Ovary (tissue), 9 donors: ENCODE results near the gene LSM14A. TPM values are rescaled to one million over a fixed set of nuclear protein-coding genes. Genes with fewer than 3 reads are reported as not detected.
"Not testable (repeated sequence)": the region's sequence is repeated elsewhere in the genome, so short reads cannot be mapped to it uniquely, and the experiment has no call there.

ENCODE experiments used
- DNase-seq, 5 donors: peaks; one replicate each; pipeline ENCODE4 v3.0.0-alpha.2; 2019 to 2020
- H3K27ac ChIP-seq, 2 donors: fragments of 200-600 bp; one replicate each; pipeline versions ENCODE4 v1.5.1 to v1.8.0; 2019 to 2022
- H3K27me3 ChIP-seq: fragments of 200-600 bp; one replicate; pipeline ENCODE4 v1.8.0; 2022
- H3K36me3 ChIP-seq: fragments of 200-600 bp; sonication (generic); one replicate; pipeline ENCODE4 v1.5.1; 2019
- H3K4me1 ChIP-seq: one replicate; pipeline ENCODE4 v1.8.1; 2013; ENCODE audit warnings: mild to moderate bottlenecking, moderate library complexity; ENCODE audit not compliant: insufficient read depth
- H3K4me3 ChIP-seq: fragments of 200-600 bp; sonication (generic); one replicate; pipeline ENCODE4 v1.5.1; 2017
- H3K9me3 ChIP-seq, 2 donors: fragments of 200-600 bp in 1 of 2; sonication (generic) in 1 of 2; one replicate each; pipeline versions ENCODE4 v1.5.1 to v1.8.1; 2013 to 2019; ENCODE audit warnings: mild to moderate bottlenecking in 1 of 2, moderate library complexity in 1 of 2
- CTCF ChIP-seq, 3 donors: fragments of 450-650 bp in 2 of 3; fragments of 200-600 bp in 1 of 3; IDR thresholded peaks; one replicate each; pipeline versions ENCODE4 v1.5.1 to v1.8.0; 2016 to 2022; ENCODE audit warnings: antibody characterized with exemption in 3 of 3, mild to moderate bottlenecking in 1 of 3
- EP300 ChIP-seq: sonication (generic); formaldehyde crosslinking; IDR thresholded peaks from one replicate; pipeline ENCODE4 v1.6.1; 2017; ENCODE audit warnings: antibody characterized with exemption
- POLR2A ChIP-seq: fragments of 450-650 bp; IDR thresholded peaks from one replicate; pipeline ENCODE4 v1.6.1; 2017; ENCODE audit warnings: antibody characterized with exemption, mild to moderate bottlenecking, moderate library complexity
- WGBS, 3 donors: extraction: QIAGEN DNeasy Blood & Tissue Kit in 1 of 3; methylation state at CpG; one replicate each; pipeline versions ENCODE4 v1.1.5 to v1.1.7; 2013 to 2017; 5-methylcytosine and 5-hydroxymethylcytosine counted together
- intact Hi-C, 4 donors: fragments of 100-400 bp; cut with DNase I; formaldehyde crosslinking; loops; one replicate each; pipeline versions ENCODE4 v1.11.0 to v1.15.1; 2022 to 2023
- polyA plus RNA-seq, 2 donors: library from polyadenylated mRNA; stranded (reverse); fragments of 200-250 nt in 1 of 2; fragments of 350-450 nt in 1 of 2; fragmentation: Illumina TruSeq in 1 of 2; extraction: RNeasy Lipid Tissue Mini Kit (QIAGEN cat#74804) in 1 of 2; gene quantifications; one replicate each; pipeline ENCODE4 v1.2.3, GENCODE V29; 2013 to 2014
- total RNA-seq, 7 donors: library from RNA; depleted of rRNA in 2 of 7; stranded (reverse); fragments of >200 nt in 2 of 7; fragmentation: NEBNext Ultra II Directional in 3 of 7; extraction: Animal tissue kit (Norgen Biotek cat#: 25700) in 3 of 7; gene quantifications; one replicate each; pipeline versions ENCODE4 v1.1.0 to v1.2.4, GENCODE V29; 2016 to 2023
- donor health status: DM: no; HTN: no; CAD: no; lungs with moderate emphysema.
- donor health status: DM: no; HTN: no; CAD: no.
- donor health status: Bipolar disorder and iron deficiency.
- donor health status: DM: yes; HTN: yes; CAD: no.
- donor health status: DM: no; HTN: no; CAD: no.
- donor health status: DM: yes; HTN: yes; CAD: no.

The LSM14A gene
- total and polyA plus RNA-seq, 9 donors, result 85.8 to 130 (median 114) TPM

- WGBS, 3 donors, result 89% methylated on average over 5 of the region's 5 CpGs
- Histone ChIP-seq H3K36me3 (no peaks in the 10 kb centered on the region), H3K27ac (no peak overlapping the region), H3K4me3 (no peak overlapping the region), H3K4me1 (no peaks in the 10 kb centered on the region), H3K27me3 (no peaks in the 10 kb centered on the region), H3K9me3 (no peaks in the 10 kb centered on the region)
- intact Hi-C loops, result no loop called here
- no peak for DNase-seq
- no peak for TF ChIP-seq CTCF (IDR thresholded peaks at IDR 0.05)
- TF ChIP-seq EP300, result no peak
- TF ChIP-seq POLR2A, result no peak
Observed at GRCh38 chr19:34151439-34151838, 20.9 kb upstream of the LSM14A start.

GRCh38 chr19:34154401-34154800 is 17.9 kb upstream of the LSM14A start:
- intact Hi-C loops, result no loop called here
- no peaks in the 10 kb centered on the region for H3K9me3 ChIP-seq

DNA sequence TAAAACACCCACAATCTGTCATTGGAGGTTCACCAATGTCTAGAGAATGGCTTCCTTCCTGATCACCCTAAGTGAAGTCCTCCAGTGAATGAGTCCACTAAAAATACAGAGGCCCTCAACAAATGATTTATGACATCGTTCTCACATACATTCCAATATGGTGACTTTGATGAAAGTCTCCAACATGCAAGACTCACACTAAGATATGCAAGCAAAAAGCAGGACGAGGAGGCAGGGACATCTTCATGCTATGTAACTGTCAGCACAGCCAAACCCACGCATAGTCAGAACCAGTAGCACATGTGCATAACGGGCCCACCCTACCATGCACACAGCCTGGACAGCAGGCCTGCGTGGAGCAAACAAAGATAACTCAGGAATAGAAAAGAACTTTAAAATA is 16.6 kb upstream of the LSM14A start:
- WGBS, 3 donors, result 89 to 93% (median 90%) methylated on average over 5 of the region's 5 CpGs
- Histone ChIP-seq H3K27ac (no peak overlapping the region), H3K4me1 (no peaks in the 10 kb centered on the region), H3K9me3 (no peaks in the 10 kb centered on the region), H3K36me3 (no peaks in the 10 kb centered on the region), H3K4me3 (no peak overlapping the region), H3K27me3 (no peaks in the 10 kb centered on the region)
- TF ChIP-seq EP300 (no peak), CTCF (IDR thresholded peaks at IDR 0.05) (no peak), POLR2A (no peak)
- intact Hi-C loops, result no loop called here
- no peak for DNase-seq

More at GRCh38 chr19:34154401-34154800, 17.9 kb upstream of the LSM14A start:
- no peak overlapping the region for H3K27ac ChIP-seq
- no peak overlapping the region for H3K4me3 ChIP-seq
- no peak for TF ChIP-seq CTCF (IDR thresholded peaks at IDR 0.05)
- no peak for TF ChIP-seq EP300
- no peak for TF ChIP-seq POLR2A
- no peak for DNase-seq
- H3K4me1 ChIP-seq, result no peaks in the 10 kb centered on the region
- 86 to 90% (median 89%) methylated on average over 2 of the region's 2 CpGs for WGBS, 3 donors
- no peaks in the 10 kb centered on the region for H3K36me3 ChIP-seq
- no peaks in the 10 kb centered on the region for H3K27me3 ChIP-seq

DNA sequence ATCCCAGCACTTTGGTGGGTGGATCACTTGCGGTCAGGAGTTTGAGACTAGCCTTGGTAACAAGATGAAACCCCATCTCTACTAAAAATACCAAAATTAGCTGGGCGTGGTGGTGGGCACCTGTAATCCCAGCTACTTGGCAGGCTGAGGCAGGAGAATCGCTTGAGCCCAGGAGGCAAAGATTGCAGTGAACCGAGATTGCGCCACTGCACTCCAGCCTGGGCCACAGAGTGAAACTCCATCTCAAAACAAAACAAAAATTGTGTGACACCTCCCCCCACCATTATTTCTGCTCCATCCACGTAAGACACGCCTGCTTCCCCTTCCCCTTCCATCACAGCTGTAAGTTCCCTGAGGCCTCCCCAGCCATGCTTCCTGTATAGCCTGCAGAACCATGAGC is 13.3 kb upstream of the LSM14A start:
- intact Hi-C loops, DNase-seq, H3K36me3 ChIP-seq, H3K4me1 ChIP-seq, H3K4me3 ChIP-seq, H3K27me3 ChIP-seq, H3K9me3 ChIP-seq, H3K27ac ChIP-seq: not testable (repeated sequence)
- WGBS, 3 donors, result 89 to 91% (median 89%) methylated on average over 7 of the region's 7 CpGs

DNA sequence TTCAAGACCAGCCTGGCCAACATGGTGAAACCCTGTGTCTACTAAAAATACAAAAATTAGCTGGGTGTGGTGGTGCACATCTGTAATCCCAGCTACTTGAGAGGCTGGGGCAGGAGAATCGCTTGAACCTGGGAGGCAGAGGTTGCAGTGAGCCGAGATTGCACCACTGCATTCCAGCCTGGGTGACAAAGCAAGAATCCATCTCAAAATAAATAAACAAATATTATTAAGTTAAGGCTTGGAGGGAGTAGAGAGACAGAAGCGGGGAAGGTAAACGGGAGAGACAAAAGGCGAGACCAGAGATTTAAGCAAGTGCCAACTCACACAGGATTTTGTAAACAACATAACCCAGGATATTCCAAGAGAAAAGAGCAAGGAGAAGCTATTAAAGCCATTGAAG is 12.8 kb upstream of the LSM14A start:
- H3K4me1 ChIP-seq, DNase-seq, H3K36me3 ChIP-seq, intact Hi-C loops, H3K27ac ChIP-seq, H3K27me3 ChIP-seq, H3K9me3 ChIP-seq, H3K4me3 ChIP-seq: not testable (repeated sequence)
- 86 to 94% (median 88%) methylated on average over 5 of the region's 5 CpGs for WGBS, 3 donors

- DNase-seq, H3K9me3 ChIP-seq, H3K27ac ChIP-seq, H3K36me3 ChIP-seq, H3K4me3 ChIP-seq, intact Hi-C loops, H3K4me1 ChIP-seq, H3K27me3 ChIP-seq: not testable (repeated sequence)
- 74 to 90% (median 79%) methylated on average over 2 of the region's 2 CpGs for WGBS, 3 donors
Observed at GRCh38 chr19:34161902-34162301, 10.4 kb upstream of the LSM14A start.
